Measurements from ENCODE around the gene DPP6.

- TF ChIP-seq EP300 (IDR thresholded peaks at IDR 0.05; ENCODE audit: borderline replicate concordance) (no peak), CEBPB (IDR thresholded peaks at IDR 0.05) (no peak), YY1 (IDR thresholded peaks at IDR 0.05; ENCODE audit: low read depth) (no peak), EGR1 (IDR thresholded peaks at IDR 0.05) (no peak), USF1 (IDR thresholded peaks at IDR 0.05) (no peak), RAD21 (IDR thresholded peaks at IDR 0.05; ENCODE audit: low read depth) (no peak), MAX (IDR thresholded peaks at IDR 0.05) (no peak), CREB1 (IDR thresholded peaks at IDR 0.05; ENCODE audit: low read depth) (no peak), TCF12 (IDR thresholded peaks at IDR 0.05; ENCODE audit: low read depth) (no peak), TAF1 (IDR thresholded peaks at IDR 0.05; ENCODE audit: low read depth) (no peak), TEAD4 (IDR thresholded peaks at IDR 0.05) (no peak), REST (IDR thresholded peaks at IDR 0.05; ENCODE audit: low read depth) (no peak), FOXM1 (IDR thresholded peaks at IDR 0.05; ENCODE audit: borderline replicate concordance, low read depth) (no peak)
These were observed 131.3 kb downstream of the DPP6 start for GRCh38 chr7:154183482-154183881.

All from Ishikawa (cell line).